Subcutaneous adipose tissue (tissue), 4 donors: ENCODE data around the gene TNFRSF1B. TPM values are rescaled to one million over a fixed set of nuclear protein-coding genes. Genes with fewer than 3 reads are reported as not detected.

Experiments used
- total RNA-seq, 4 donors: library from RNA; depleted of rRNA; stranded (reverse); fragments of >200 nt; gene quantifications; one replicate each; pipeline ENCODE4 v1.1.0, GENCODE V29; 2016
- TF ChIP-seq, protein P1 (sequence below): fragments of 450-650 bp; IDR thresholded peaks from one replicate; pipeline ENCODE4 v1.5.1; 2016; ENCODE audit warnings: low read depth, mild to moderate bottlenecking, control low read depth, antibody characterized with exemption, moderate library complexity

Gene TNFRSF1B
- total RNA-seq, 4 donors from 2014 or later: 37.3 to 77.7 (median 64.5) TPM

DNA sequence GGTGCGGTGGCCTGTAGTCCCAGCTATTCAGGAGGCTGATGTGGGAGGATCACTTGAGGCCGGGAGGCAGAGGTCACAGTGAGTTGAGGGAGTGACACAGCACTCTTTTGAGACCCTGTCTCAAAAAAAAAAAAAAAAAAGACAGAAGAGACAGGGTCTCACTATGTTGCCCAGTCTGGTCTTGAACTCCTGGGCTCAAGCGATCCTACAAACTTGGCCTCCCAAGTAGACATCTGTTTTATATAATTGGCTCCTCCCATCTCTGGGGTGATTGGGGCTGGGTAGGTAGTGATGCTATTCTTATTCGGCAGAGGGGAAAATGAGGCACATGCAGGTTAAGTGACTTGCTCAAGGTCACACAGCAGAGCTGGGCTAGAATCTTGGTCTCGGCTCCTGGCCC is 39.4 kb downstream of the TNFRSF1B start:
- TF ChIP-seq, protein P1, sequence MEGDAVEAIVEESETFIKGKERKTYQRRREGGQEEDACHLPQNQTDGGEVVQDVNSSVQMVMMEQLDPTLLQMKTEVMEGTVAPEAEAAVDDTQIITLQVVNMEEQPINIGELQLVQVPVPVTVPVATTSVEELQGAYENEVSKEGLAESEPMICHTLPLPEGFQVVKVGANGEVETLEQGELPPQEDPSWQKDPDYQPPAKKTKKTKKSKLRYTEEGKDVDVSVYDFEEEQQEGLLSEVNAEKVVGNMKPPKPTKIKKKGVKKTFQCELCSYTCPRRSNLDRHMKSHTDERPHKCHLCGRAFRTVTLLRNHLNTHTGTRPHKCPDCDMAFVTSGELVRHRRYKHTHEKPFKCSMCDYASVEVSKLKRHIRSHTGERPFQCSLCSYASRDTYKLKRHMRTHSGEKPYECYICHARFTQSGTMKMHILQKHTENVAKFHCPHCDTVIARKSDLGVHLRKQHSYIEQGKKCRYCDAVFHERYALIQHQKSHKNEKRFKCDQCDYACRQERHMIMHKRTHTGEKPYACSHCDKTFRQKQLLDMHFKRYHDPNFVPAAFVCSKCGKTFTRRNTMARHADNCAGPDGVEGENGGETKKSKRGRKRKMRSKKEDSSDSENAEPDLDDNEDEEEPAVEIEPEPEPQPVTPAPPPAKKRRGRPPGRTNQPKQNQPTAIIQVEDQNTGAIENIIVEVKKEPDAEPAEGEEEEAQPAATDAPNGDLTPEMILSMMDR: no peak

DNA sequence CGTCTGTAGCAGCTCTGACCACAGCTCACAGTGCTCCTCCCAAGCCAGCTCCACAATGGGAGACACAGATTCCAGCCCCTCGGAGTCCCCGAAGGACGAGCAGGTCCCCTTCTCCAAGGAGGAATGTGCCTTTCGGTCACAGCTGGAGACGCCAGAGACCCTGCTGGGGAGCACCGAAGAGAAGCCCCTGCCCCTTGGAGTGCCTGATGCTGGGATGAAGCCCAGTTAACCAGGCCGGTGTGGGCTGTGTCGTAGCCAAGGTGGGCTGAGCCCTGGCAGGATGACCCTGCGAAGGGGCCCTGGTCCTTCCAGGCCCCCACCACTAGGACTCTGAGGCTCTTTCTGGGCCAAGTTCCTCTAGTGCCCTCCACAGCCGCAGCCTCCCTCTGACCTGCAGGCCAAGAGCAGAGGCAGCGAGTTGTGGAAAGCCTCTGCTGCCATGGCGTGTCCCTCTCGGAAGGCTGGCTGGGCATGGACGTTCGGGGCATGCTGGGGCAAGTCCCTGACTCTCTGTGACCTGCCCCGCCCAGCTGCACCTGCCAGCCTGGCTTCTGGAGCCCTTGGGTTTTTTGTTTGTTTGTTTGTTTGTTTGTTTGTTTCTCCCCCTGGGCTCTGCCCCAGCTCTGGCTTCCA is 40.1 kb downstream of the TNFRSF1B start:
- TF ChIP-seq, protein P1: no peak

DNA sequence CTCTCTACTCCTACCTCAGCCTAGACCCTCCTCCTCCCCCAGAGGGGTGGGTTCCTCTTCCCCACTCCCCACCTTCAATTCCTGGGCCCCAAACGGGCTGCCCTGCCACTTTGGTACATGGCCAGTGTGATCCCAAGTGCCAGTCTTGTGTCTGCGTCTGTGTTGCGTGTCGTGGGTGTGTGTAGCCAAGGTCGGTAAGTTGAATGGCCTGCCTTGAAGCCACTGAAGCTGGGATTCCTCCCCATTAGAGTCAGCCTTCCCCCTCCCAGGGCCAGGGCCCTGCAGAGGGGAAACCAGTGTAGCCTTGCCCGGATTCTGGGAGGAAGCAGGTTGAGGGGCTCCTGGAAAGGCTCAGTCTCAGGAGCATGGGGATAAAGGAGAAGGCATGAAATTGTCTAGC is 41.5 kb downstream of the TNFRSF1B start:
- TF ChIP-seq, protein P1: no peak

DNA sequence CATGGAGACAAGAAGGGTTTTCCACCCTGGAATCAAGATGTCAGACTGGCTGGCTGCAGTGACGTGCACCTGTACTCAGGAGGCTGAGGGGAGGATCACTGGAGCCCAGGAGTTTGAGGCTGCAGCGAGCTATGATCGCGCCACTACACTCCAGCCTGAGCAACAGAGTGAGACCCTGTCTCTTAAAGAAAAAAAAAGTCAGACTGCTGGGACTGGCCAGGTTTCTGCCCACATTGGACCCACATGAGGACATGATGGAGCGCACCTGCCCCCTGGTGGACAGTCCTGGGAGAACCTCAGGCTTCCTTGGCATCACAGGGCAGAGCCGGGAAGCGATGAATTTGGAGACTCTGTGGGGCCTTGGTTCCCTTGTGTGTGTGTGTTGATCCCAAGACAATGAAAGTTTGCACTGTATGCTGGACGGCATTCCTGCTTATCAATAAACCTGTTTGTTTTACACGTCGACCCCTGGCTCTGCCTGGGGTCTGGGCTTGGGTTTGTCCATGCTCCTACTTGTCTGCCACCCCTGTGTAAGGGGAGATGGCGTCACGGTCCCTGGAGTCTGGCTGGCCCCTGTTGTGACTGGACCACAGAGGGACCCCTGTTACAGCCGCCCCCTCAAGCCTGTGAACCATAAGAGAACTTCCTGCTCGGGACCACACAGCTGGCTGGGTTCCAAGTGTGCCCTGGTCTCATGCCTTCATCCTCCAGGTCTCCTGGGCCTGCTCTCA is 42.1 kb downstream of the TNFRSF1B start:
- TF ChIP-seq, protein P1: no peak

DNA sequence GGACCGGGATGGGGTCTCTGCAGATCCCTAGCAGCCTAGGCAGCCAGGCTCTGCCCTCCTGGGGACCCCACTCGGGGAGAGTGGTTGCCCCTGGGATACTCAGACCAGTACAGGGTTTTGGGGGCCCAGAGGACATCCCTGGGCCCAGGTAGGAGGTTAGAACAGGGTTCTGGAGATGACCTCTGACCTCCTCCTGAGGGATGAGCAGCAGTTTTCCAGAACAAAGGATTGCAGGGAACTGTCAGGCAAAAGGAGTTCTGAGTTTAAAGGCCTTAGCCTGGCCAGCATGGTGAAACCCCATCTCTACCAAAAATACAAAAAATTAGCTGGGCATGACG is 42.7 kb downstream of the TNFRSF1B start:
- TF ChIP-seq, protein P1: no peak

DNA sequence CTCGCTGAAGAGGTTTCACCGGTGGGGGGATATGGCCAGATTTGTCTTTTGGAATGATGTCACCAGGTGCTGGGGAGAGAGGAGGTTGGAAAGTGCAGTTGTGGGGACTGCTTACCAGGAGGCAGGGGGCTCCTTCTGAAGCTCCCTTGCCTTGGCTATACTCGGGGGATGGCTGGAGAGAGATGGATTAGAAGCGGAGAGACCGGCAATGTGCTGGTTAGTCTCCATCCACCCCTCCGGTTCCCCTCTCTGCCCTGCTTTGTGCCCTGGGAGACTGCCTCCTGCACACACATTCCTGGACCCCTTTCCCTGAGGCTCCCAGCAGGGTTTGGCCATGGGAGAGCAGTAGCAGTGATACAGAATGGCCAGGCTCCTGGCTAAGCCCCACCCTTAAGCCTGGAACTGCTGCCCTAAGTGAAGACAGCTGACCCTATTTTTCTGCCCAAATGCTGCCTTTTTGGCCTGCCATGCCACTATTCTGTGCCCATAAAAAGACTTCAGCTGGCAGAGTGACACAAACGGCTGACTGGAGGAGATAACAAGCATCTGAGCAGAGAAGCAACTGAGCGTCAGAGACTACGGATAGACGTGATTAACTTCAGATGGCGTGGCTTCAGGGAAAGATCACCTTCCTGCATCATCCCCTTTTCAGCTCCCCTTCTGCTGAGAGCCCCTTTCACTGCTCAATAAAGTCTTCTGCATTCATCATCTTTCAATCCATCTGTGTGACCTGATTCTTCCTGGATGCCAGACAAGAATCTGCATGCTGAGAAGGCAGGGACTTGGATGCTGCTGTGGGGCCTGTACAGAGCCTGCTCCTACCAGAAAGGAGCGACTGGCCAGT is 48.5 kb downstream of the TNFRSF1B start:
- TF ChIP-seq, protein P1: no peak

DNA sequence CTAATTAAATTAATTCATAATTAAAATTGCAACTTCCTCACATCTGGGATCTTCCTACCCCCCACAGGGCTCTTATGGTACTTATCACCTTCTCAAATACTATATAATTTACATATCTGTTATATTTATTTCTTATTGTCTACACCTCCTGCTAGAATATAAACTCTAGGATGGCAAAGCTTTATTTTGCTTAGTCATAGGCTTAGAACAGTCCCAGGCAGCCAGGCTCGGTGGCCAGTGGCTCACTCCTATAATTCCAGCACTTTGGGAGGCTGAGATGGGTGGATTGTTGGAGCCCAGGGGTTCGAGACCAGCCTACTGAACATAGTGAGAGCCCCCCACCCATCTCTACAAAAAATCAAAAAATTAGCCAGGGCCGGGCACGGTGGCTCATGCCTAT is 53.0 kb downstream of the TNFRSF1B start:
- TF ChIP-seq, protein P1: no peak
